ENCODE results near the gene CD1E.

GRCh38 chr1:158400871-158401270, 47.2 kb downstream of the CD1E start:
- no peak for TF ChIP-seq CTCF (IDR thresholded peaks at IDR 0.05; ENCODE audit: control extremely low read depth in 1 of 3, insufficient read depth in 1 of 3, low read depth in 1 of 3, low read length in 3 of 3)
- no peak for TF ChIP-seq BRCA1 (IDR thresholded peaks at IDR 0.05; ENCODE audit: low read depth, low read length)
- no peak for TF ChIP-seq CREB1 (IDR thresholded peaks at IDR 0.05)
- 0 out of 4 replicates have a peak, but pooled peaks of 1 of the 2 experiments have one; percentile 1 for TF ChIP-seq RAD21 (IDR thresholded peaks at IDR 0.05 in 1 of 2, conservative IDR thresholded peaks at IDR 0.05 in 1 of 2; ENCODE audit: low read depth in 2 of 2, low read length in 2 of 2)
- TF ChIP-seq POLR2A (IDR thresholded peaks at IDR 0.05; ENCODE audit: control extremely low read depth in 1 of 2, low read depth in 2 of 2, low read length in 2 of 2) = no peak

All from H1 (cell line).